GM19397 (cell line): ENCODE data around the gene BST1.
"Not testable (repeated sequence)": the region's sequence is repeated elsewhere in the genome, so short reads cannot be mapped to it uniquely, and the experiment has no call there.

Experiments used
- ATAC-seq: cut with Tn5 transposase; IDR thresholded peaks from one replicate; pipeline ENCODE4 v1.9.1; 2021; ENCODE audit warnings: mild to moderate bottlenecking, moderate library complexity; ENCODE audit not compliant: unreplicated experiment

Gene BST1

GRCh38 chr4:15706646-15707362 lies 3.9 kb downstream of the BST1 start:
- ATAC-seq = no peak

GRCh38 chr4:15707363-15707715 lies 4.5 kb downstream of the BST1 start:
- ATAC-seq = no peak

DNA sequence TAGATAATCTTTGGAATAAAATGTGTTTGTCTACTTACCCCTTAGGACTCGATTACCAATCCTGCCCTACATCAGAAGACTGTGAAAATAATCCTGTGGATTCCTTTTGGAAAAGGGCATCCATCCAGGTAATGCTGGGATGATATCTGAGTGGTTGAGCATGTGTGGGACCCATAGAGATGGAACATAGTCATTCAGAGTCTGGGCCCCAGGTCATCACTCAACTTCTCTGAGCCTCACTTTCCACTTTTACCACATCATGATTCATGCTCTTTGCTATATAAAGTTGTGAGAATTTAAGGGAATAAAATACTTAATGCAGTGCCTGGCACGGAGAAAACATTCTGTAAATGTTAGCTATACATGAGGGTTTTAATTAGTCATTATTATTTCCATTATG lies 8.9 kb downstream of the BST1 start:
- no peak for ATAC-seq

- ATAC-seq = no peak
These were observed 9.3 kb downstream of the BST1 start for GRCh38 chr4:15712214-15712613.

- no peak for ATAC-seq
These were observed 11.3 kb downstream of the BST1 start for GRCh38 chr4:15714141-15714540.

- no peak for ATAC-seq
These were observed 12.0 kb downstream of the BST1 start for GRCh38 chr4:15714646-15715435.

DNA sequence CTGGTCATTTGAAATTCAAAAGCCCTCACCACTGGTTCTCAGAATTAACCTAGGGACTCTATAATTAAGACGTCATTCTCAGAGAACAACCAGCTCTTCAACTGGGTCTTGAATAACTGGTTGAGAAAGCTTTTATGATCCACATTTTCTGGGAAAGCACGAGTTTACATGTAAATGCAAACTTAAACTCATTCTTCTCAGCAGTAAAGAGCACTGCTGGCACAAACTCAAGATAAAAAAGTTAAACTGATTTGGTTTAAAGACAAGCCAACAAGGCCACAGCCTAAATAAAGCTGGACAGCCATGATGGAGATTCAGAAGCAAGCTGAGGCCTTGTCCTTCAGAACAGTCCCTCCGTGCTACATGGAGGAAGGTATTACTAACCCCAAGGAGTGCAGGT lies 13.2 kb downstream of the BST1 start:
- no peak for ATAC-seq

GRCh38 chr4:15717086-15717485 lies 14.2 kb downstream of the BST1 start:
- ATAC-seq = no peak

GRCh38 chr4:15717657-15718416 lies 15.0 kb downstream of the BST1 start:
- no peak for ATAC-seq

DNA sequence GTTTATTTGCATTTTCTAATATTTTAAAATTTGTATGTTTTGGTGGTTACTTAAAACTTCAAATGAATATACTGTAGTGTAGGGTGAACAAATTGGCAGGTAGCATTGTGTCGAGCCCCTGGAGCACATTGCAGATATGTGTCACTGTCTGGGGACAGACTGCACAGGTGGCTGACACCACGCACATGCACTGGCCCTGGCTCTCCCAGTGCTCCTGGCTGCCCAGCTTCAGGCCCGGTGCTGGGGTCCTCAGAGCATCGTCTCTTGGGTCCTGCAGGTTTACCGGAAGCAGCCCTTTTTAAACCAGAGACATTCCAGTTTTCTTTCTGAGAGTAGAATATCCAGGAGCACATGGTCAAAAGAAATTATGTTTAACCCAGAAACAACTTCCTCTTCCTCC lies 15.6 kb downstream of the BST1 start:
- no peak for ATAC-seq

DNA sequence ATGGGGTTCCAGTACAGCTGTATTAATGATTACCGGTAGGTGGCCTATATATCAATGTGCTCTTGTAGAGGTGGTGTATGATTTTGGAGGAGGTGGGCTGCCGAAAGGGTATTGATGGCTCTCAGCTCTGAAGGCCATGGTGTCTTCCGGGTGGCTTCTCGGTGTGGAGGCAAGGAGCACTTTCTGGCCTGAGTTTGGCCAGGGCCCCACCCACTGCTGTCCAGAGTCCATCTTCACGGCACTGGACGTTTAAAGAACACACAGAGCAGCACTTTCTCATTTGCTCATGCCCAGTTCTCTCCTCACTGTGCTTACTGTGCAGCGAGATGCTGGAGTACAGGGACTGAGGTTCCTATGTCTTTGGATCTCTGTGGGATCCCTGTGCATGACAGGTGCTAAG lies 16.1 kb downstream of the BST1 start:
- no peak for ATAC-seq

DNA sequence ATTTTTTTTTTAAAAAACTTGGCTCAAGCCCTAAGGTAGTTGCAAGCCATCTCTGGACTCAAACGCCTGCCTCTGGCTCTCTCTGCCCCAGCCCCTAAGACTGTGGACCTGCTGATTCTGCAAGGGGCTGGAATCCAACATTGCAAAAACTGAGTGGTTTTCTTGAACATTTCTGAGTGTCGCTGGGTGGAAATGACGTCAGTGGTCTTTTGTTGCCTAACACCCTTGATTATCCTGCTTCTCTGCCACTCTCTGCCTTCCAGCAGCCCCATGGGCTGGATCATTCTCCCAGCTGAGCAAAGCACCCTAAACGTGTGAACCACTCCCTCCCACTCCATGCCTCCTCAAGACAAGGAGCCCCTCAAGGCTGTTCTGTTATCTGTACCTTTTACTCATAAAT lies 16.6 kb downstream of the BST1 start:
- no peak for ATAC-seq

- ATAC-seq = no peak
These were observed 18.0 kb downstream of the BST1 start for GRCh38 chr4:15720851-15721250.

GRCh38 chr4:15725608-15726007 lies 22.7 kb downstream of the BST1 start:
- no peak for ATAC-seq

- ATAC-seq = no peak
These were observed 27.2 kb downstream of the BST1 start for GRCh38 chr4:15729910-15730533.

- not testable (repeated sequence) for ATAC-seq
These were observed 30.2 kb downstream of the BST1 start for GRCh38 chr4:15733061-15733460.

DNA sequence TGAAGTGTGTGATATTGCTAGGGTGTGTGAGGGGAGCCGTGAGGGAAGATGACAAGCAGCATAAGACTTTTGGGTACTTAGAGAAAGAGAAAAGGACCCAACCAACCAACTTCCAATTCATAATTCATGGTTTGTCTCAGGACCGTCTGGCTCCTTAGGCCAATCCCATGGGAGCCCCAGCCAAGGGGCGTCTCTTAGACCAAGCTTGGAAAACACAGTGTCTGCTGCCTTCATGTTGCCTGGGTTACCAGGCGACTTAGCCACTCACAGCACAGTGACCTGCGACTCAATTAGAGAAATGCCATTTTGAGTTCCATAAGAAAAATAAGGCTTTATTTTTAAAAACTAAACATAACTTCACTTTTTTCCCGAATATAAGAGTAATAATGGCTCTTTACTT lies 32.7 kb downstream of the BST1 start:
- ATAC-seq = no peak

DNA sequence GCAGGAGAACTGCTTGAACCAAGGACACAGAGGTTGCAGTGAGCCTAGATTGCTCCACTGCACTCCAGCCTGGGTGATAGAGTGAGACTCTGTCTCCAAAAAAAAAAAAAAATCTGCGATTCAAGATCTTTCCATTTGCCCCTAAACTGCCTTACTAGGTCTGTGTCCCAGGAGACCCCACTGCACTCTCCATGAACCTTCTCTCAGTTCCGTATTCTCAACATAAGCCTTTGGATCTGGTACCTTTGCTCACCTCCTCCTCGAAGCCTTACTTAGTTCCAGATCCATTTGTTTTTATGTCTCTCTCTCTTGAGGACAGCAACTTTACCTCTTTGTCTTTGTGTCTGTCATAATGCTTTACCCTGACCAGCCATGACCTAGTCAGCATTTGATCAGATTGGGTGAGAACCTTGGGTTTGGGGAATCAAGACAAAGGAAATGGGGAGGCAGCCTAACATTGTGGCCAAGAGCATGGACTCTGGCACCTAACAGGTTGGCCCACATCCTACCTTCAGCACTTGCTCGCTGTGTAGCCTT lies 33.7 kb downstream of the BST1 start:
- ATAC-seq = no peak

DNA sequence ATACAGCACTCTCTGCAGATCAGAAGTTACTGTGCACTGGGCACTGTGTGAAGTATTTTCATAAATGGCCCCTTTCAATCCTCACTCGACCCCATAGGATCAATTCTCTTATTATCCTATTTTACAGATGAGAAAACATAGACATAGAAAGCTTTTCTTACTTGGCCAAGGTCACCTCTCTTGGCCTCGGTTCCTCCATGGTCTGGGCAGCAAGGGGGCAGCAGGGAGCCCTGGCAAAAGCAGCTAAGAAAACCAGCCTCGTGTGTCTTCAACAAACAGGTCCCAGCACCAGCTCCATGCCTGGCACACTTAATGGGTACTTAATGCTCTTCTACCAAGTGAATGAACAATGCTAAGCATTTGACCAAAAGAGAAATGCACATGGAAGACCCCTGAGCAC lies 34.4 kb downstream of the BST1 start:
- ATAC-seq = no peak

DNA sequence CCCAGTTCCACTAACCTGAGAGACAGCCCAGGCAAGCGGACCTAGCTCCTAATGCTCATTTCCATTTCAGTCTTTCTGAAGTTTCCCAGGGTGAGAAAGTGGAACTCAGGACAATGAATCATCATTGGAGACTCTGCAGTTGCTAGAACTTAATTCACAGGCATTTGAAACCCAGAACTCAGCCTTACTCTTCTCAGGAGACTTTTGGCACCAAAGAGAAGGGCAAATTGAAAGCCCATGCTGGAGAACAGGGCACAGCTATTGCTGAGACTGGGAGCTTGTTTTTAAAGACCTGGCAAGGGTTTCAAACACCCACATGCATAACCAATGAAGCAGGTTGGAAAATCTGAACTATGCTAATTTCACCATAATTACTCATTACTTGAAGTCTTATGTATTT lies 36.0 kb downstream of the BST1 start:
- no peak for ATAC-seq

GRCh38 chr4:15740764-15741404 lies 38.0 kb downstream of the BST1 start:
- no peak for ATAC-seq
